HG03095 (cell line): Measurements from ENCODE around the gene SLC25A41.
A peak's percentile ranks its signal among the peaks of the same experiment; 100 is the strongest.
"Not testable (repeated sequence)": the region's sequence is repeated elsewhere in the genome, so short reads cannot be mapped to it uniquely, and the experiment has no call there.

Experiments used
- ATAC-seq: cut with Tn5 transposase; IDR thresholded peaks from one replicate; pipeline ENCODE4 v1.9.1; 2021; ENCODE audit warnings: moderate library complexity; ENCODE audit not compliant: unreplicated experiment

Gene SLC25A41

GRCh38 chr19:6428692-6429418 is 4.7 kb downstream of the SLC25A41 start:
- not testable (repeated sequence) for ATAC-seq

- ATAC-seq: no peak
These were observed 6.4 kb downstream of the SLC25A41 start for GRCh38 chr19:6427131-6427530.

DNA sequence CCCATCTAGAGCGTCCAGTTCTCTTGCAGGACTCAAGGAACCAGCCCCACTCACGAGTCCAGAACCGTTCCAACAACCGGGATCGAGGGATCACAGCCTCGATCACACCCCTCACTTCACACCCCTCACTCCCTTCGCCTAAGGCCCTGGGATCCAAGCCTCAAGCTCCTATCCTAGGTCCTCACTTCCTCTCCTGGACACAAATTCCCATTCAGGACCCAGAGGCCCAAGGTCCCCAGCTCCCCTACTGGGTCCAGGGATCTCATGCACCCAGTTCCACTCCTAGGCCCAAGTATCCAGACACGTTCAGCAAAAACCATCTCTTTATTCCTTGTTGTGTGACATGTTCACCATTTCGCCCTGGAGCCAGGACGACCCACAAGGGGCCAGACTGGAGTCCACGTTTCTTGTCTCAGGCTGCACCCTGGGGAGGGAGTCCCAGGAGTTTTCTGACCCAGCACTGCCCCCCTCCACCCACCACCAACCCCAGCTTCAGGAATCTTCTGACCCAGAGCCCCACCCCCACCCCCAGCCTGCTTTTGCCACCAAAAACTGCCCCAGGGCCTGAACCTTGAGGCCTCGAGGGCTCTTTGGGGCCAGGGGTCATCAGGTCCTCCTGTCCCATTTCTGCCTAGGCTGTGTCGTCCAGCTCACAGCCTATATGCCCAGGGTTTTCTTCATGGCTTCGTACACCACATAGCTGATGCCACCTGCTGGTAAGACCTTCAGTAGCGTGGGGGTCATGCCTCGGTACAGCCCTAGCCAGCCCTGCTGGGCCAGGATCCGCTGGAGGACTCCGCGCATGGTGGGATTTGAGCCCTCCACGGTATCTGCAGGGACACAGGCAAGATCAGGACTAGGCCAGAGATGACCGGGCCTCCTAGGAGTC is 7.6 kb downstream of the SLC25A41 start:
- ATAC-seq: no peak

DNA sequence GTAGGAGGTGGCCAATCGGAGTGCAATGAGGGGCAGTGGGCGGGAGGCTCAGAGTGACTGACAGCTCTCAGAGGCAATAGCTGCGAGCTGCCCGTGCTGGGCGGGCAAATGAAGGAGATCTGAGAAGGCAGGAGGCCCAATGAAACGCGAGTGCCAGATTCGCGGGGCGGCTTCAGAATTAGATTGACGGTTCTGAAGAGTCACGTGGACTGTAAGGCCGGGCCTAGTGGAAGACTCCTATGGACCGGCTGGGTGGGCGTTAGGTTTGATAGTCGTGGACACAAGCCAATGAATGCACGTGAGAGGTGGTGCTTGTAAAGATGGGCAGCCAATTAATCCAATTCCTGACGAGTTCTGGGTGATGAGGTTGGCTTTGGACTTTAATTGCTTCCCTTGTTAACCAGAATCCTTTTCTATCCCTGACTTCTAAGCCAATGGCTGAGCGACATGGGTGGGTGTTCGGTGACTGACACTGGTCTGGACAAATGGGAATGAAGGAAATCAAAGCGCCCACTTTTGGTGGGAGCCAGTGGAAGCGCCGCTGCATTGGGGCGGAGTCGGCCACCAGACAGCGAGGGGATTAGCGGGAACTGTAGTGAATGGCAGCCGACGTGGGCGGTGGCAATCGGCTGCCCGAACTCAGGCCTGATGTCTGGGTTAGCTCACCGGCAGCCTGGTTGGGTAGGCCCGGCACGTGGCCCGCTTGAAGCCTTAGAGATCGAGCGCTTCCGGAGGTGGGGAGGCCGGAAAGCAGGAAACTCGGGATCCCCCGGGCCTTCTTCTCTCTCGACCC is 8.4 kb downstream of the SLC25A41 start:
- ATAC-seq: peak; percentile 75

DNA sequence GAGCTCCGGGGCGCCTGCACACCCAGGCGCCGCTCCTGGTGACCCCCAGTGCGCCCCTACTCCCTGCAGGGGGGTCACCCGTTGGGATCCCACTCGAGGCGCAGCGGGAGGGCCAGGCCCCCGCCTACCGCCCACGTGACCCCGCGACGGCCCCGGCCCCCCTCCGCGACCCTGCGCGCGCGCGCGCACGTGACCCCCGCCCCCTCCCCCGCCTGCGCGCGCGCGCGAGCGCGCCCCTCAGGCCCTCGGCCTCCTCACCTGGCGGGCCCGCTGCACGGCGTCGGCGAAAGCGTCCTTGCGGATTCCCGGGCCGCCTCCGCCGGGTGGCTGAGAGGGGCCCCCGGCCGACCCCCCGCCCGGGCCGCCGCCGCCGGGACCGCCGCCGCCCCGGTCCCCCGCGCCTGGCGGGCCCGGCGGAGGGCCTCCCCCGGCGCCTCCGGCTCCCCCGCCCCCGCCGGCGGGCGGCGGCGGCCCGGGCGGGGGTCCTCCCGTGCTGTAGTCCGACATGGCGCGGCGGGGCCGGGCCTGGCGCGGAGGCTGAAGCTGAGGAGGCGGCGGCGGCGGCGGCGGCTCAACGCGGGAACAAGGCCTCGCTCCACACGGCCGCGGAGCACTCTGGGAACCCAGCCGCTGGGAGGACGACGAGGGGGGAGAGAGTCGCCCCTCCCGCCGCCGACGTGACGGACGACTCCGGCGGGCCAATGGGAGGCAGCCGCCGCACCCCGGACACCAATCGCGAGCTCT is 9.2 kb downstream of the SLC25A41 start, which contains the start of gene KHSRP:
Gene KHSRP, minus strand, starts transcription at position 617 of the 744 bp plus-strand sequence. Its CDS starts 110 bp downstream, at position 507.
- ATAC-seq: no peak

- no peak for ATAC-seq
These were observed 9.9 kb downstream of the SLC25A41 start for GRCh38 chr19:6423499-6424194.

DNA sequence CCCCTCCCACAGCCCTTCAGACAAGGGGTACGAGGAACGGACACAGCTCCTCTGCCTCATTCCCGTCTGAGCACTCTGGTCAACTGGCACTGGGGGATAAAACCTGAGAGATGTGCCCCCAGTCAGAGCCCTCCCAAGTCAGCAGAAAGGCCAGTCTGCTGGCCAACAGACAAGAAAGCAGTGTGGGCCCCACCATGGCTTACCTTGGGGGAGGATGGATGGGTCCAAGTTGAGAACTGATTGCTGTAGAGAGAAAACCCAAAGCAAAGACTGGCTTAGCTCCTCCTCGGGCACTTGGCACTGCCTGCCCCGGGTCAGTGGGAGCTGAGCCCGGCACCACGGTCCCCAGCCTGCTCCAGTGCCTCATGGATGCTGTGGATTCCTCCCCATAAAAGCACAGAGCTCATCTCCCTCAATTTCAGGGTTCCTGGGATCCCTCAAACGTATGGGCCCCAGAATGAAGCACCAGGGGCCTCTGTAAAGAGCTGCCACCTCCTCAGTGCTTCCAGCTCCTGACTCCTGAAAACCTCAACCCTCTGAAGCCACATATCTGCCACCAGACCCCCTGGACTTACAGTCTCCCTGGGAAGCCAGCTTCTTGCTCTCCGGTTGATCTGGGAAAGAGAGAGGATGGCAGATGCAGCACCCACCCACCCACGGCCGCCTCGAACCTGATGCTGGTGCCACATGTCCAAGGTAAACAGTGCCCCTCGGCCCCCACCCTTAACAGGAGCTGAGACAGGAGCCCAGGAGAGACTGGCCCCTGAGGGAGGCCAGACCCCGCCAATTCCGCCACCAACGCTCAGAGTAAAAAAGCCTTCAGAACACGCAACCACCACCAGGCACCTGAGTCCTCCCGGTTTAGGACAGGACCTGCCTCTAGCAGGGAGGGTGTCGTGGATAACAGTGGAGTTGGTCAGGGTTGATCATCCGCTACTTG is 12.2 kb downstream of the SLC25A41 start:
- no peak for ATAC-seq

DNA sequence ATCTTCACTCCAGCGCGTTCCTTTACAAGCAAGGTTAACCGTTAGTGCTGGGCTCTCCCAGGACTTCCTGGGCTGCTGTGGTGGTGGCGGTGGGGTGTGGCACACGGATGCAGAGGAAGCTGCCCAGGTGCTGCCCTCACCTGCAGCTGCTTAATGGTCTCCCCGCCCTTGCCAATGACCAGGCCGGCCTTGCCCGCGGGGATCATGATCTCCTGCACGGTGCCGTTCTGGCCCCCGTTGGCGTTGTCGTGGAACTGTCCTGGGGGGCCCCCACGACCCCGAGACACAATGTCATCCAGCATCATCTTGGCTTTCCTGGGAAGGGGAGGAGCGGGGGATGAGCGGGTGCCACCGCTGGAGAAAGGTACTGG is 15.0 kb downstream of the SLC25A41 start:
- ATAC-seq: no peak

- ATAC-seq: no peak
These were observed 15.6 kb downstream of the SLC25A41 start for GRCh38 chr19:6417713-6418561.

DNA sequence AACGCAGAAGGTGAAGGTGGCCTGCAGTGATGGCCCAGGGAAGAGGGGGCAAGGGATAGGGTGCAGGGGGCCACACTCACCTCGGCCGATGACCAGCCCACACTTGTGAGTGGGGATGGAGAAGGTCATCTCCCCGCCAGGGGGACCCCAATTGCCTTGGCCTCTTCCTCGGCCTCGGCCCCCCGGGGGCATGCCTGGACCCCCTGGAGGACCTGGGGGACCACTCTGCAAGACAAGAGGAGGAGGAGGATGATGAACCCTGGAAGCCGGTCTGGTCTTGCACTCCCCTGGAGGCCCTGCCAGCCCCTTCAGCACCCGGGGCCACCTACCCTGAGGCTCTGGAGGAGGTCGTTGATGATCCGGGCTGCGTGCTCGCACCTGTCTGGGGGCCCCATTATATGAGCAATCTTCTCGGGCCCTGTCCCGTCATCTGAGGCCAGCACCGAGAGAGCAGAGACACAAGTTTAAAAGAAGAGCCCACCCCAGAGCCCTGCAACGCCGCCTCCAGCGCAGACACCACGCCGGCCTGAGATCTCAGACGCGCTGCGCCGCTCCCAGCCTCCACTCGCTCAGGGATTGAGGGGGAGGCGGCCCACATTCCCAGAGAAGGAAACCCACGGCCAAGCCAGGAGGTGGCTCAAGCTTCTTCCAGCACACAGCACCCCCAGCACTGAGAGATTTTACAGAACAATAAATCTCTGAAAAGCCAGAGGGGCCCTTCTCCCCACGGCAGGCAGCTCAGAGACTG is 16.7 kb downstream of the SLC25A41 start:
- no peak for ATAC-seq

- ATAC-seq: no peak
These were observed 17.9 kb downstream of the SLC25A41 start for GRCh38 chr19:6415591-6416190.

GRCh38 chr19:6414793-6415590 is 18.6 kb downstream of the SLC25A41 start:
- ATAC-seq: no peak

- ATAC-seq: no peak
These were observed 19.6 kb downstream of the SLC25A41 start for GRCh38 chr19:6413721-6414643.

GRCh38 chr19:6413291-6413690 is 20.3 kb downstream of the SLC25A41 start:
- ATAC-seq: no peak
